Type B pancreatic cell (in vitro differentiated cells): Measurements from ENCODE around the gene NR6A1. TPM values are rescaled to one million over a fixed set of nuclear protein-coding genes. Genes with fewer than 3 reads are reported as not detected.
A peak's percentile ranks its signal among the peaks of the same experiment; 100 is the strongest.
"Not testable (repeated sequence)": the region's sequence is repeated elsewhere in the genome, so short reads cannot be mapped to it uniquely, and the experiment has no call there.

ENCODE experiments used
- DNase-seq: peaks from one replicate; pipeline ENCODE4 v3.0.0; 2021; ENCODE audit warnings: mixed read lengths; ENCODE audit not compliant: unreplicated experiment; ENCODE audit errors: extremely low spot score
- H3K27ac Mint-ChIP-seq: 2 replicates; pipeline ENCODE4 v1.8.0; 2021; ENCODE audit warnings: mild to moderate bottlenecking, mixed read lengths
- H3K27me3 Mint-ChIP-seq: 2 replicates; pipeline ENCODE4 v1.8.0; 2021; ENCODE audit warnings: mixed read lengths
- H3K36me3 Mint-ChIP-seq: 2 replicates; pipeline ENCODE4 v1.8.0; 2021; ENCODE audit warnings: mixed read lengths
- H3K4me1 Mint-ChIP-seq: one replicate; pipeline ENCODE4 v1.8.0; 2021; ENCODE audit warnings: mixed read lengths; ENCODE audit not compliant: unreplicated experiment
- H3K4me3 Mint-ChIP-seq: 2 replicates; pipeline ENCODE4 v1.8.0; 2021; ENCODE audit warnings: mild to moderate bottlenecking, mixed read lengths
- H3K9me3 Mint-ChIP-seq: 2 replicates; pipeline ENCODE4 v1.8.0; 2021; ENCODE audit warnings: mixed read lengths
- CTCF ChIP-seq: fragments of 200-600 bp; sonication (generic); conservative IDR thresholded peaks from 2 replicates; pipeline ENCODE4 v1.5.0; 2021; ENCODE audit warnings: antibody characterized with exemption, mild to moderate bottlenecking
- total RNA-seq: library from RNA; stranded (reverse); gene quantifications from 2 replicates; pipeline ENCODE4 v1.2.1, GENCODE V29; 2021; ENCODE audit warnings: low replicate concordance

The NR6A1 gene
- total RNA-seq, 1 donor from 2014 or later = 10.0 TPM

DNA sequence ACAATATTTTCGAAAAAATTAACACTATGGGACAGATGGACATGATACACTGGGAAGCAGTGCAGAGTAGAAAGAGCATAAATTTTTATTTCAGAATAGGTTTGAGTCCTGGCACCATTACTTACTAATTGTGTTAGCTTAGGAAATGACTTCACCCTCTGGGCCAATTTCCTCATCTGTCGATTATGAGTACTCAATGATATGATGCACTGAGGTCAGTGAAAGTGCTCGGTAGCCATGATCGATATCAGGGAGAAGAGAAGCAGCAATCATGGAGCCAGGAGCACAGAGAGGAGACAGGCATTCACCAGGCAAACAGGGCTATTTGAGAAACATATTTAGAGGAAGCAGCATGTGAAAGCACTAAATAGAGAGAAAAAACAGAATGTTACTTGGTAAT is 29.4 kb downstream of the NR6A1 start:
- no peak for DNase-seq
- TF ChIP-seq CTCF = no peak
- Mint-ChIP-seq H3K27me3 (no peaks in the 10 kb centered on the region), H3K4me3 (no peak overlapping the region), H3K27ac (peak overlapping the region; percentile 33), H3K9me3 (no peaks in the 10 kb centered on the region), H3K4me1 (peaks cover 17% of the 10 kb centered on the region), H3K36me3 (peaks cover 4% of the 10 kb centered on the region)

DNA sequence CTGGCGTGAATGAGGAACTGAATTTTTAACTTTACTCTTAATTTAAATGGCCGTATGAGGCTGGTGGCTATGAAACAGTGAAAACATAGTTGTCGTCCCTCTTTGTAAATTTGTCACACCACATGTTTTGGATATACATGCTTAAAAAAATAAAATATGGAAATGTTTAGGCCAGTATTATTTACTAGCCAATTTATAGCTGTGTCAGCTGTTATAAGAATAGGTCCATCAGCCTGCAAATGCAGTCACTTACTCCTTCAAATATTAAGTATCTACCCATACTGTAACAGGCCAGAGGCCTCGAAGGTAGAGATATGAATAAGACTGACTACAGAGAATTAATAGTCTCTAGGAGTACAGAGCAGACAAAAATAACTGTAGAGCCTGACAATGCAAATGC is 30.0 kb downstream of the NR6A1 start:
- Mint-ChIP-seq H3K4me1 (peaks cover 17% of the 10 kb centered on the region), H3K4me3 (no peak overlapping the region), H3K27ac (no peak overlapping the region), H3K27me3 (no peaks in the 10 kb centered on the region), H3K9me3 (no peaks in the 10 kb centered on the region), H3K36me3 (peaks cover 4% of the 10 kb centered on the region)
- no peak for TF ChIP-seq CTCF
- DNase-seq = no peak

GRCh38 chr9:124739360-124739759 is 31.8 kb downstream of the NR6A1 start:
- H3K36me3 Mint-ChIP-seq = peaks cover 4% of the 10 kb centered on the region
- H3K4me3 Mint-ChIP-seq = no peak overlapping the region
- no peak for TF ChIP-seq CTCF
- no peaks in the 10 kb centered on the region for H3K9me3 Mint-ChIP-seq
- DNase-seq = no peak
- H3K27me3 Mint-ChIP-seq = no peaks in the 10 kb centered on the region
- no peak overlapping the region for H3K27ac Mint-ChIP-seq
- peaks cover 22% of the 10 kb centered on the region for H3K4me1 Mint-ChIP-seq

DNA sequence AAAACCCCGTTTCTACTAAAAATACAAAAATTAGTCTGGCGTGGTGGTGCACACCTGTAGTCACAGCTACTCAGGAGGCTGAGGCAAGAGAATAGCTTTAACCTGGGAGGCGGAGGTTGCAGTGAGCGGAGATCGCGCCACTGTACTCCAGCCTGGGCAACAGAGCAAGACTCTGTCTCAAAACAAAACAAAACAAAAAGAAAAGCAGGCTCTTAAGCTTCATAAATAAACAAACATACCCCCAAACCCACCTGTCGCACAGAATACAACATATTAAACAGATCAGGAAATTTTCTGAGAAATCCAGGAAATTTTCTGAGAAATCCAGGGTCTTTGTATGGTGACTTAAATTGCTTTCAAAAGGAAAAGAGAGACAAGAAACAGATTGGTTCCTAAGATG is 33.0 kb downstream of the NR6A1 start:
- H3K36me3 Mint-ChIP-seq, H3K27me3 Mint-ChIP-seq, DNase-seq, H3K27ac Mint-ChIP-seq, H3K9me3 Mint-ChIP-seq, H3K4me3 Mint-ChIP-seq: not testable (repeated sequence)
- H3K4me1 Mint-ChIP-seq = peaks cover 19% of the 10 kb centered on the region

GRCh38 chr9:124735121-124735520 is 36.0 kb downstream of the NR6A1 start:
- Mint-ChIP-seq H3K27me3 (no peaks in the 10 kb centered on the region), H3K27ac (peak overlapping the region; percentile 82)

DNA sequence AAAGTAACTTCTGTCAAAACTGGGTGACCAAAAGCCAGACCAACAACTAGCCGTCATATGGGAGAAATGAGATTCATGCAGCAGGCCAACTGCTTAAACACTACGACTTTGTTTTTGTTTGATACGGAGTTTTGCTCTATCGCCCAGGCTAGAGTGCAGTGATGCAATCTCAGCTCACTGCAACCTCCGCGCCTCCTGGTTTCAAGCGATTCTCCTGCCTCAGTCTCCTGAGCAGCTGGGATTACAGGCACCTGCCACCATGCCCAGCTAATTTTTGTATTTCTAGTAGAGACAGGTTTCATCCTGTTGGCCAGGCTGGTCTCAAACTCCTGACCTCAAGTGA is 36.4 kb downstream of the NR6A1 start:
- H3K27me3 Mint-ChIP-seq, H3K9me3 Mint-ChIP-seq, DNase-seq, H3K4me3 Mint-ChIP-seq: not testable (repeated sequence)
- Mint-ChIP-seq H3K4me1 (peaks cover 10% of the 10 kb centered on the region), H3K27ac (peak overlapping the region; percentile 91), H3K36me3 (peaks cover 14% of the 10 kb centered on the region)

More at GRCh38 chr9:124735121-124735520, 36.0 kb downstream of the NR6A1 start:
- Mint-ChIP-seq H3K9me3 (no peaks in the 10 kb centered on the region), H3K36me3 (peaks cover 17% of the 10 kb centered on the region), H3K4me3 (peak overlapping the region; percentile 26), H3K4me1 (peaks cover 10% of the 10 kb centered on the region)
- DNase-seq = no peak
- no peak for TF ChIP-seq CTCF

DNA sequence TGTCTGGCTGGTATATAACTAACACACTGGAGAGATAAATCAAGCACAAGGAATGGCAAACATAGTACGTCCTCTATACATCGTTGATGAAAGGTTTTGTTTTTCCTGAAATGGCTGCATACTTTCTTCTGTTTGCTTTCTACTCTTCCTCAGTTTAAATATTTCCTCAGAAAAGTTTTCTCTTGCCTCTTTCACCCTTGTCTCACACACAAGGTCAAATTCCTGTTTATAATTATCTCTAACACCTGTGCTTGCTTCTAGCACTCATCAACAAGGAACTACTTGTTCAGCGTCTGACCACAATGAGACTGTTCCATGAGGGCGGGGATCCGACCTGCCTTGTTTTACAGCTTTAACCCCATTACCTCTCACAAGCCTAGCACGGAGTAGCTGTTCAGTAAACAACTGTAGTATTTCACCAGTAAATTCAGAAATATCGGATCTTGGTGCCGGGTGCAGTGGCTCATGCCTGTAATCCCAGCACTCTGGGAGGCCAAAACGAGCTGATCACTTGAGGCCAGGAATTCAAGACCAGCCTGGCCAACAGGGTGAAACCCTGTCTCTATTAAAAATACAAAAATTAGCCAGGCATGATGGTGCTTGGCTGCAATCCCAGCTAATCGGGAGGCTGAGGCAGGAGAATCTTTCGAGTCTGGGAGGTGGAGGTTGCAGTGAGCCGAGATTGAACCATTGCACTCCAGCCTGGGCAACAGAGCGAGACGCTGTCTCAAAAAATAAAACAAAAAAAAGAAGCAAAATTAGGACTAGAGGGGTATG is 37.0 kb downstream of the NR6A1 start:
- Mint-ChIP-seq H3K36me3 (peaks cover 14% of the 10 kb centered on the region), H3K9me3 (no peaks in the 10 kb centered on the region), H3K27me3 (no peaks in the 10 kb centered on the region), H3K4me1 (peaks cover 10% of the 10 kb centered on the region), H3K4me3 (peak overlapping the region; percentile 55), H3K27ac (peak overlapping the region; percentile 91)
- no peak for TF ChIP-seq CTCF
- DNase-seq = no peak
